Tibial artery (tissue), 4 donors: ENCODE results near the gene SLC12A2.

Experiments used
- DNase-seq, 2 donors: peaks; one replicate each; pipeline ENCODE4 v3.0.0-alpha.2; 2019
- H3K27ac ChIP-seq, 2 donors: fragments of 200-600 bp; sonication (generic) in 1 of 2; 1 replicate in 1 of 2; 2 replicates in 1 of 2; pipeline ENCODE4 v1.5.1; 2018 to 2019; ENCODE audit warnings: mild to moderate bottlenecking in 1 of 2
- H3K27me3 ChIP-seq, 2 donors: fragments of 200-600 bp; sonication (generic) in 1 of 2; one replicate each; pipeline versions ENCODE4 v1.5.1 to v1.6.0; 2016 to 2019
- H3K36me3 ChIP-seq, 3 donors: fragments of 200-600 bp; sonication (generic) in 2 of 3; one replicate each; pipeline ENCODE4 v1.5.1; 2016 to 2019; ENCODE audit warnings: mild to moderate bottlenecking in 2 of 3
- H3K4me1 ChIP-seq, 4 donors: fragments of 200-600 bp; sonication (generic) in 2 of 4; 1 replicate in 3 of 4; 2 replicates in 1 of 4; pipeline ENCODE4 v1.5.1; 2016 to 2019
- H3K4me3 ChIP-seq, 2 donors: fragments of 200-600 bp; sonication (generic) in 1 of 2; 1 replicate in 1 of 2; 2 replicates in 1 of 2; pipeline ENCODE4 v1.5.1; 2018 to 2019; ENCODE audit warnings: mild to moderate bottlenecking in 2 of 2
- H3K9me3 ChIP-seq, 3 donors: fragments of 200-600 bp; sonication (generic) in 1 of 3; one replicate each; pipeline ENCODE4 v1.5.1; 2016 to 2019
- intact Hi-C: fragments of 100-400 bp; cut with DNase I; formaldehyde crosslinking; loops from one replicate; pipeline ENCODE4 v1.15.0; 2023; ENCODE audit warnings: low total_unique reads
- TF ChIP-seq, protein P1 (sequence below), 2 experiments: fragments of 200-600 bp in 1 of 2; fragments of 450-650 bp in 1 of 2; IDR thresholded peaks; one replicate each; pipeline ENCODE4 v1.5.1; 2017 to 2019; ENCODE audit warnings: antibody characterized with exemption in 2 of 2, mild to moderate bottlenecking in 1 of 2, moderate library complexity in 1 of 2

The SLC12A2 gene

DNA sequence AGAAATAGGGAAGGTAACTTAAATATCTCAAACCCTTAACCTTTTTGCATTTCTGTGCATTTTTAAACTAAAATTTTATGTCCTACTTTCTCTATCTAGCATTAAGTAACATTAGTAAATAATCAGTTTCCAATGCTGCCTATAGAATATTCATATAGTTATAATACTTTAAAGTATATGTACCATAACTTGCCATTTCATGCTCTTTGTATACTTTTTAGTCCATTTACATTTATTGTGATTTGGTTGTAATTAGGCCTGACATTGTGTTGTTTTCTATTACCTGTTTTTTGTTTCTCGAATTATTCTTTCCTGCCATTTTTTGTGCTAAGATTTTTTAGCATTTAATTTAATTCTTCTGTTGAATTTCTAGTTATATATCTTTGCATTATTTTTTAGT lies 13.7 kb downstream of the SLC12A2 start:
- H3K27ac ChIP-seq: no peak overlapping the region
- TF ChIP-seq, protein P1, sequence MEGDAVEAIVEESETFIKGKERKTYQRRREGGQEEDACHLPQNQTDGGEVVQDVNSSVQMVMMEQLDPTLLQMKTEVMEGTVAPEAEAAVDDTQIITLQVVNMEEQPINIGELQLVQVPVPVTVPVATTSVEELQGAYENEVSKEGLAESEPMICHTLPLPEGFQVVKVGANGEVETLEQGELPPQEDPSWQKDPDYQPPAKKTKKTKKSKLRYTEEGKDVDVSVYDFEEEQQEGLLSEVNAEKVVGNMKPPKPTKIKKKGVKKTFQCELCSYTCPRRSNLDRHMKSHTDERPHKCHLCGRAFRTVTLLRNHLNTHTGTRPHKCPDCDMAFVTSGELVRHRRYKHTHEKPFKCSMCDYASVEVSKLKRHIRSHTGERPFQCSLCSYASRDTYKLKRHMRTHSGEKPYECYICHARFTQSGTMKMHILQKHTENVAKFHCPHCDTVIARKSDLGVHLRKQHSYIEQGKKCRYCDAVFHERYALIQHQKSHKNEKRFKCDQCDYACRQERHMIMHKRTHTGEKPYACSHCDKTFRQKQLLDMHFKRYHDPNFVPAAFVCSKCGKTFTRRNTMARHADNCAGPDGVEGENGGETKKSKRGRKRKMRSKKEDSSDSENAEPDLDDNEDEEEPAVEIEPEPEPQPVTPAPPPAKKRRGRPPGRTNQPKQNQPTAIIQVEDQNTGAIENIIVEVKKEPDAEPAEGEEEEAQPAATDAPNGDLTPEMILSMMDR (IDR thresholded peaks at IDR 0.05): no peak
- peaks cover 0 to 23% (median 13%) of the 10 kb centered on the region in 3 donors for H3K9me3 ChIP-seq
- no peaks in the 10 kb centered on the region for H3K27me3 ChIP-seq
- intact Hi-C loops: no loop called here
- DNase-seq: no peak
- H3K36me3 ChIP-seq: peaks cover 0 to 4% (median 0%) of the 10 kb centered on the region in 3 donors
- H3K4me1 ChIP-seq: no peaks in the 10 kb centered on the region
- H3K4me3 ChIP-seq: no peak overlapping the region

DNA sequence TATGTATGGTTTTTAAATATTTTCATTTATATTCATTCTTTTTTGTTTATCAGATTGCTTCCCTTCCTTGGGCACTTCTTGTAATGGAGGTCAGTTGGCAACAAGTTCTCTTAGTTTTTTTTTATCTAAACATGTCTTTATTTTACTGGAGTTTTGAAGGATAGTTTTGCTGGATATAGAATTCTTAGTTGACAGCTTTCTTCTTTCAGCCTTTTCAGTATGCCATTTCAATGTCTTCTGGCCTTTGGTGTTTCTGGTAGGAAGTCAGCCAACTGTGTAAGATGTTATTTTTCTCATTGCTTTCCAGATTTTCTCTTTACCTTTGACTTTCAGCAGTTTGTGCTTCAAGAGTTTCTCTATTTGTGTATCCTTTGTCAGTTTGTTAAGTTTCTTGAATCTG lies 14.2 kb downstream of the SLC12A2 start:
- peaks cover 0 to 23% (median 13%) of the 10 kb centered on the region in 3 donors for H3K9me3 ChIP-seq
- H3K36me3 ChIP-seq: peaks cover 0 to 4% (median 0%) of the 10 kb centered on the region in 3 donors
- TF ChIP-seq, protein P1 (IDR thresholded peaks at IDR 0.05): no peak
- no peaks in the 10 kb centered on the region for H3K4me1 ChIP-seq
- no peak for DNase-seq
- H3K27ac ChIP-seq: no peak overlapping the region
- no peaks in the 10 kb centered on the region for H3K27me3 ChIP-seq
- H3K4me3 ChIP-seq: no peak overlapping the region
- intact Hi-C loops: no loop called here

- no peak overlapping the region for H3K4me3 ChIP-seq
- DNase-seq: no peak
- TF ChIP-seq, protein P1 (IDR thresholded peaks at IDR 0.05): no peak
- H3K4me1 ChIP-seq: no peaks in the 10 kb centered on the region
- peaks cover 0 to 23% (median 13%) of the 10 kb centered on the region in 3 donors for H3K9me3 ChIP-seq
- peaks cover 0 to 4% (median 0%) of the 10 kb centered on the region in 3 donors for H3K36me3 ChIP-seq
- intact Hi-C loops: no loop called here
- no peaks in the 10 kb centered on the region for H3K27me3 ChIP-seq
- H3K27ac ChIP-seq: no peak overlapping the region
Measured at GRCh38 chr5:128099944-128100343, 16.4 kb downstream of the SLC12A2 start.

DNA sequence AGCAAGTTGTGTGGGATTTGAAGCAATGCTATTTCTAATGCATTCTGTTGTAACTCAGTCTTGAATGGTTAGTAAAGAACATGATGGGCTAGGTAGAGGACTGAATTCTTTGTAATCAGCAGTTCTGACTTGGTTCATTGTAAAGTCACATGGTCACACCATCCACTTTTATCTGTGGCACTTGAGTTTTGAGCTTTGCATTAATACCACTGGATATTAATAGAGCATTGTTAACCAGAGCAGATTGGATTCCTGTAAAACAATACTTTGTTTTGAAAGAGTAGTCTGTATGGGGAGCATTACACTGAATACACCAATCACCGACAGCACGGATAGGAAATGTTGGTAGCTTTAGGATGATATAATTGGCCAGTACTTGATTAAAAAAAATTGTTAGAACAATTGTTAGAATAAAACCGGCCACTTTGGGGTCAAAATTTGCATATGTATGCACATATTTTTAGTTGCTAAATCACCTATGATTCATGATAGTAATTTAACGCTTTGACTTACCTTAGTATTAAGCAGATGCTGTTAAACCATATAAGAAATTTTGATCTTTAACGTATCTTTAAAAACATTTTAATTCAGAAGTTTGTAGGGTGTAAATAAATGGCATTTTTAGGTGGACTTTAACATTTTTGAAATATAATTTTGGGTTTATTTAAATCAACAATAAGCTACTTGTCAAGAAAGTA lies 17.4 kb downstream of the SLC12A2 start:
- Histone ChIP-seq H3K27ac (no peak overlapping the region), H3K4me3 (no peak overlapping the region), H3K4me1 (no peaks in the 10 kb centered on the region), H3K9me3 (peaks cover 0 to 23% (median 13%) of the 10 kb centered on the region in 3 donors), H3K36me3 (peaks cover 0 to 4% (median 0%) of the 10 kb centered on the region in 3 donors), H3K27me3 (no peaks in the 10 kb centered on the region)
- intact Hi-C loops: no loop called here
- no peak for DNase-seq
- TF ChIP-seq, protein P1 (IDR thresholded peaks at IDR 0.05): no peak

DNA sequence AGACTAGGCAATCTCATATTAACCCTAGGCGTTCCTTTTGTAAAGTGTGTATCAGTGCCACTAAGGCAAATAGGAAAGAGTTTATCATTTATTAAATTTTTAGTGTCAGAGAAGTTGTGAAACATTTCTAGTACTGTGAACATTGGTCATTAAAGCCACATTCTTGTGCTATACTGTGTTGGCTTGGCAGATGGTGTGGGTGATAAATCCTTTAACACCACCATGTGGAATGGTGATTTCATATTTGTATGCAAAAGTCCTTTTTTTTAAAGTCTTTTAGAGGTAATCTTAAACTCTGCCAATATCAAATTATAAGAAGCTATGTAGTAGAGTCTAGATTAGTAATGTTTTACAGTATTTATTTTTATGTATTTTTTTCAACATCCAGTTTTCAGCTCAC lies 18.1 kb downstream of the SLC12A2 start:
- H3K4me3 ChIP-seq: no peak overlapping the region
- TF ChIP-seq, protein P1 (IDR thresholded peaks at IDR 0.05): no peak
- H3K36me3 ChIP-seq: peaks cover 0 to 2% (median 0%) of the 10 kb centered on the region in 3 donors
- no peaks in the 10 kb centered on the region for H3K4me1 ChIP-seq
- intact Hi-C loops: no loop called here
- no peak overlapping the region for H3K27ac ChIP-seq
- no peak for DNase-seq
- no peaks in the 10 kb centered on the region for H3K27me3 ChIP-seq
- H3K9me3 ChIP-seq: peaks cover 0 to 16% (median 13%) of the 10 kb centered on the region in 3 donors
